Putamen (tissue), 1 donor: ENCODE measurements around the gene ZSCAN9.
A peak's percentile ranks its signal among the peaks of the same experiment; 100 is the strongest.

Experiments used
- DNase-seq: peaks from one replicate; pipeline ENCODE4 v3.0.0-alpha.2; 2016; ENCODE audit warnings: low spot score

The ZSCAN9 gene

GRCh38 chr6:28225056-28225834 lies at the start of gene ZSCAN9:
ZSCAN9 (plus strand) TSS chr6:28225275; CDS start chr6:28227085, 1,810 bp downstream.
- DNase-seq: peak; percentile 54

DNA sequence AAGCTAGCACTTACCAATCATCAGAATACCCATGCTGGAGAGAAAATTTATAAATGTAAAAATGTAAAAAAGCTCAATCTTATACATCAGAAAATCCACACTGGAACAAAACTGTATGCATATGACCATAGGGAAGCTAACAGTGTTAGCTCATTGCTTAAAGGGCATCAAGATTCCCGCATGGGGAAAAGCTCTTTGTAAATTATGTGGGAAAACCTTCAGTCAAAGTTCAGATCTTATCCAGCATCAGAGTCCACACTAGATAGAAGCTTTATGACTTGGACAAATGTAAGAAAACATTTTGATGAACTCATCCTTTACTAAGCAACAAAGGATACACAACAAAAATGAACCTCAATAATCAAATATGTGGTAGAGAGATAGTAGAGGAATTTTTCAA lies 48.7 kb upstream of the ZSCAN9 start:
- DNase-seq: no peak

DNA sequence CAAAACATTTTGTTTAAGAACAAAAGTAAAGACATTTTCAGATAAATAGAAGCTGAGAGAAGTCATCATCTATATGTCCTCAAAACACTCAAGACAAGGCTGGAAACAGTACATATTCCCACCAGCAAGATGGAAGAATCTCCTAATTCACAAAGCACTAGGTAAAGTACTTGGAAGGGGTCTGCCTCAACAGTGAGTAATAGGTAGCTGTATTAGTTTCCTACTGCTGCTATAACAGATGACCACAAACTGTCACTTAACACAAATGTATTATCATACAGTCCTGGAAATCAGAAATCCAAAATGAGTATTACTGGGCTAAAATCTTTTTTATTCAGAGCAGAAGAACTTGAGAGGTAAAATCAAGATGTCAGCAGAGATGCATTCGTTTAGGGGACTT lies 42.8 kb upstream of the ZSCAN9 start:
- DNase-seq: no peak

- DNase-seq: no peak
These were observed 36.7 kb upstream of the ZSCAN9 start for GRCh38 chr6:28188111-28188979.

DNA sequence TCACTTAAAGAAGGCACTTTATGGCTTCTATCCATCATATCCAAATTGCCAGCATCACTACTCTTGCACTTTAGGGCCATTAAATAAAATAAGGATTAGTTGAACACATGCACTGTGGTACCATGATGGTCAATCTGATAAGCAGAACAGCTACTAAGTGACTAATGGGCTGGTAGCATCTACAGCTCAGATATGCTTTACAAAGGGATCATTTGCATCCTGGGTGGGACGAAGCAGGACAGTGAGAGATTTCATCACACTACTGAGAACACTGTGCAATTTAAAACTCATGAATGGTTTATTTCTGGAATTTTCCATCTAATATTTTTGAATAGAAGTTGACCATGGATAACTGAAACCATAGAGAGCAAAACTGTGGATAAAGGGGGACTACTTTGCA lies 25.1 kb upstream of the ZSCAN9 start:
- DNase-seq: no peak

GRCh38 chr6:28203201-28203600 lies 21.9 kb upstream of the ZSCAN9 start:
- no peak for DNase-seq

GRCh38 chr6:28205879-28206278 lies 19.2 kb upstream of the ZSCAN9 start:
- no peak for DNase-seq

DNA sequence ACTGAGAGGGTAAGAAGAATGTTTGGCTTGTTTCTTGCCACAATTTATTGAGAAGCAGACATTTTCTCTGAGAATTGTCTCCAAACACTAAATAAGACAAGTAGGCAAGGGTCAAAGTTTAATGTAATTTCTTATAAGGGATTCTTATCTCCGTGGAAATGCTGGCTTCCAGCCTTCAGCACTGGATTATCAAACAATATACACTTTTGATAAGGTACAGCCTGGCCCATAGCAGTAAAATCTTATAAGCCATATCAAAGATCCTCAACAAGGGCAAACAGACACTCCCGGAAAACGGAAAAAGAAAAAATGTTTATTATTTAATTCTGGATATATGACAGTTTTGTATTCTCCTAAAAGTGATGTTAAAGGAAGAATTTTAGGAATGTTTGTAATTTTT lies 18.5 kb upstream of the ZSCAN9 start:
- no peak for DNase-seq

- no peak for DNase-seq
These were observed 18.1 kb upstream of the ZSCAN9 start for GRCh38 chr6:28206928-28207509.

- DNase-seq: no peak
These were observed 17.5 kb upstream of the ZSCAN9 start for GRCh38 chr6:28207510-28208110.

GRCh38 chr6:28208111-28208659 lies 16.9 kb upstream of the ZSCAN9 start:
- DNase-seq: no peak

GRCh38 chr6:28209753-28210535 lies 15.1 kb upstream of the ZSCAN9 start:
- no peak for DNase-seq

- no peak for DNase-seq
These were observed 13.1 kb upstream of the ZSCAN9 start for GRCh38 chr6:28211840-28212509.

- DNase-seq: no peak
These were observed 12.4 kb upstream of the ZSCAN9 start for GRCh38 chr6:28212510-28213212.

DNA sequence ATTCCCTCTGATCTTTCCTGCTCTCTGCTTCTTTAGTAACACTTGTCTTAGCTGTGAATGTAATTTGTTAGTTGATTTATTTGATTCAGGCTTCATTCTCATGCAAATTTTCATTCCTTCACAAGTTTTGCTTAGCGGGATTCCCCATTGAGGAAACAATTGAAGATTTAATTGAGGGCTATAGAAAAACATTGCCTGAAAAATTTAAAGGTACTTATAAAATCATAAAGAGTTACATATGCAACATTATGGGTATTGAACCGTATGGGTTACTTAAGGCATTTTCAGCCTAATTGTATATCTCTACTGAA lies 11.9 kb upstream of the ZSCAN9 start:
- no peak for DNase-seq

- DNase-seq: no peak
These were observed 9.7 kb upstream of the ZSCAN9 start for GRCh38 chr6:28215425-28215824.

- no peak for DNase-seq
These were observed 7.2 kb upstream of the ZSCAN9 start for GRCh38 chr6:28217890-28218289.

DNA sequence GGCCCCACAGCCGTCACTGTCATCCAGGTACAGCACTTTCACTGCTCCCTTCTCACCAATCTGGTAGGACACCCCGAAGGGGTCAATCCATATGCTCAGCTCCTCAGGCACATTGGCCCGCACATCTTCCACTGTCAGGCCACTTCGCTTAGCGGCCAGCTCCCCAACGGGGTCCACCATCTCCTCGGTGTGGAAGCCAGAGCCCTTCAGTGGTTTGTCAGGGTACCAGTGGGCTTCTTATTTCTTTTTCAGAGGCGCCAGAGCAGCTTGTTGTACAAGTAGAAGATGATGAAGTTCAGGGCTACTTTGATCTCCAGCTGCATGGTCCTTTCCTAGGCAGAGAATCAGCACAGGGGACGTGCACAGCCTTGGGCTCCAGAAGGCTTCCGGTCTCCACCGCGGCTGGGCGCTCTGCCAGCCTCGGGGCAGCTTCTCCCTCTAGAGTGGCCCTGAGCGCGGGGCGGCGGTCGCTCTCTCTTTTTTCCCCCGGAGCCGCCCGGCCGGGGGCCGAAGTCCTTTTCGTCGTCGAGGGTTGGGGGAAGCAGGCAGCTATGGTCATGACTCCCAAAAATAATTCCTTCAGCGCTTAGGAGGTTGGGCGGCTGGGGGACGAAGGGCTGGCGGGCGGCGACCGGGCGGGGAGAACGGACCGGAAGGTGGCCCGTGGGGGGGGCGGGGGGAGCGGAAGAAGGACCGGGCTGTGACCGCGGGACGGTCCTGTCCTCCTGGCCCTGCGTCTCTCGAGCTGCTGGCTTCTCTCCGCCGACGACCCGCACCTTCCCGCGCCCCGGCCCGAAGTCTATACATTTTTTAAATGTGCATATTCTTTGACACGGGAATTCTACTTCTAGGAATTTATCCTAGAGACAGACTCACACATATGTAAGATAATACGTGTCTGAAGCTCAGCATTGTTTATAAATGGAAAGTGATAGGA lies 6.5 kb upstream of the ZSCAN9 start:
- peak; percentile 45 for DNase-seq
